Liver (tissue), 9 donors: ENCODE data around the gene ATG9A. TPM values are rescaled to one million over a fixed set of nuclear protein-coding genes. Genes with fewer than 3 reads are reported as not detected.

Source experiments
- DNase-seq: peaks from one replicate; pipeline ENCODE4 v3.0.0-alpha.2; 2017; ENCODE audit warnings: low spot score
- H3K27ac ChIP-seq, 2 donors: one replicate each; pipeline ENCODE4 v1.7.0; 2013; ENCODE audit warnings: inconsistent platforms in 2 of 2, low read length in 2 of 2, control low read depth in 1 of 2, low read depth in 1 of 2, mild to moderate bottlenecking in 1 of 2
- H3K27me3 ChIP-seq, 4 donors: one replicate each; pipeline versions ENCODE4 v1.6.1 to v1.7.0; 2013; ENCODE audit warnings: low read length in 3 of 4, inconsistent platforms in 1 of 4, mild to moderate bottlenecking in 1 of 4, moderate library complexity in 1 of 4; ENCODE audit not compliant: control insufficient read depth in 4 of 4, insufficient read depth in 4 of 4
- H3K36me3 ChIP-seq, 4 donors: one replicate each; pipeline versions ENCODE4 v1.6.1 to v1.7.0; 2013; ENCODE audit warnings: low read length in 3 of 4, mild to moderate bottlenecking in 3 of 4, low read depth in 1 of 4, moderate library complexity in 1 of 4; ENCODE audit not compliant: control insufficient read depth in 4 of 4, insufficient read depth in 3 of 4
- H3K4me1 ChIP-seq, 4 donors: one replicate each; pipeline versions ENCODE4 v1.6.1 to v1.7.0; 2013; ENCODE audit warnings: low read length in 3 of 4, mild to moderate bottlenecking in 3 of 4, moderate library complexity in 1 of 4; ENCODE audit not compliant: control insufficient read depth in 4 of 4, insufficient read depth in 4 of 4
- H3K4me3 ChIP-seq, 3 donors: one replicate each; pipeline versions ENCODE4 v1.6.1 to v1.7.0; 2013; ENCODE audit warnings: low read length in 3 of 3, control low read depth in 1 of 3, low read depth in 1 of 3, mild to moderate bottlenecking in 1 of 3
- H3K9ac ChIP-seq, 2 donors: one replicate each; pipeline ENCODE4 v1.7.0; 2013; ENCODE audit warnings: low read length in 2 of 2, mild to moderate bottlenecking in 2 of 2, moderate library complexity in 2 of 2, control low read depth in 1 of 2, low read depth in 1 of 2
- H3K9me3 ChIP-seq, 4 donors: one replicate each; pipeline versions ENCODE4 v1.6.1 to v1.7.0; 2013; ENCODE audit warnings: low read length in 3 of 4; ENCODE audit not compliant: control insufficient read depth in 4 of 4
- CTCF ChIP-seq: fragments of 150-350 bp; IDR thresholded peaks from 2 replicates; pipeline ENCODE4 v1.5.1; 2017; ENCODE audit warnings: improper control_type of control experiment, low read depth, low read length; ENCODE audit not compliant: missing input control
- EGR1 ChIP-seq, 2 donors: IDR thresholded peaks; 2 replicates each; pipeline ENCODE4 v1.6.1; 2016 to 2018; ENCODE audit warnings: antibody characterized with exemption in 2 of 2, low read depth in 2 of 2
- FOXA1 ChIP-seq: IDR thresholded peaks from 2 replicates; pipeline ENCODE4 v1.6.1; 2016; ENCODE audit warnings: antibody characterized with exemption
- HNF4A ChIP-seq, 2 donors: conservative IDR thresholded peaks; 2 replicates each; pipeline ENCODE4 v1.6.1; 2016; ENCODE audit warnings: antibody characterized with exemption in 2 of 2, mild to moderate bottlenecking in 2 of 2
- JUND ChIP-seq, 2 donors: IDR thresholded peaks; 2 replicates each; pipeline ENCODE4 v1.6.1; 2016; ENCODE audit warnings: antibody characterized with exemption in 2 of 2
- NR2F2 ChIP-seq: IDR thresholded peaks from 2 replicates; pipeline ENCODE4 v1.6.1; 2016; ENCODE audit warnings: antibody characterized with exemption
- RAD21 ChIP-seq, 2 donors: IDR thresholded peaks; 2 replicates each; pipeline ENCODE4 v1.6.1; 2016; ENCODE audit warnings: antibody characterized with exemption in 2 of 2, mild to moderate bottlenecking in 2 of 2
- RXRA ChIP-seq, 2 donors: IDR thresholded peaks; 2 replicates each; pipeline ENCODE4 v1.6.1; 2017 to 2018; ENCODE audit warnings: antibody characterized with exemption in 2 of 2, mild to moderate bottlenecking in 1 of 2
- SP1 ChIP-seq: IDR thresholded peaks from 2 replicates; pipeline ENCODE4 v1.6.1; 2018; ENCODE audit warnings: antibody characterized with exemption, mild to moderate bottlenecking
- TAF1 ChIP-seq: conservative IDR thresholded peaks from 2 replicates; pipeline ENCODE4 v1.6.1; 2016; ENCODE audit warnings: antibody characterized with exemption, mild to moderate bottlenecking
- WGBS: extraction: QIAGEN DNeasy Blood & Tissue Kit; methylation state at CpG from one replicate; pipeline ENCODE4 v1.1.7; 2013; 5-methylcytosine and 5-hydroxymethylcytosine counted together
- polyA plus RNA-seq, 2 donors: library from polyadenylated mRNA; stranded (reverse) in 1 of 2; unstranded in 1 of 2; fragments of 200-250 nt in 1 of 2; fragments of >200 nt in 1 of 2; fragmentation: Nextera tagmentation in 1 of 2; extraction: Ambion mirVana in 1 of 2; gene quantifications; one replicate each; pipeline versions ENCODE4 v1.2.1 to v1.2.3, GENCODE V29; 2013 to 2015
- total RNA-seq, 2 donors: library from RNA; depleted of rRNA; stranded (reverse); fragments of >200 nt; gene quantifications; one replicate each; pipeline ENCODE4 v1.2.3, GENCODE V29; 2014
- donor health status: healthy.
- donor health status: healthy.
- donor health status: healthy.
- donor health status: healthy.
- donor health status: healthy.

Gene ATG9A
- total and polyA plus RNA-seq, 4 donors: 24.3 to 68.1 (median 37.9) TPM

GRCh38 chr2:219172231-219173154, 56.9 kb downstream of the ATG9A start (continued):
- TF ChIP-seq EGR1 (IDR thresholded peaks at IDR 0.05; ENCODE audit: low read depth in 2 of 2) (no peak), JUND (IDR thresholded peaks at IDR 0.05) (no peak), SP1 (no peak)

- H3K36me3 ChIP-seq: peaks cover 0 to 30% (median 24%) of the 10 kb centered on the region in 4 donors
- no peak overlapping the region for H3K9ac ChIP-seq
- peaks cover 4 to 30% (median 21%) of the 10 kb centered on the region in 4 donors for H3K4me1 ChIP-seq
- no peaks in the 10 kb centered on the region for H3K27me3 ChIP-seq
- no peak overlapping the region for H3K4me3 ChIP-seq
- H3K9me3 ChIP-seq: no peaks in the 10 kb centered on the region
- peak overlapping the region in 1 of 2 donors; percentile 2 for H3K27ac ChIP-seq
- no peak for DNase-seq
- TF ChIP-seq CTCF: peak; percentile 63
- peak; percentile 9 for TF ChIP-seq FOXA1
- TF ChIP-seq RAD21 (IDR thresholded peaks at IDR 0.05): peak; percentile 69 to 76
- no peak for TF ChIP-seq HNF4A (conservative IDR thresholded peaks at IDR 0.05)
- 54% methylated on average over 6 of the region's 6 CpGs for WGBS
These were observed 58.2 kb downstream of the ATG9A start for GRCh38 chr2:219171231-219171651.

GRCh38 chr2:219169930-219170654, 59.3 kb downstream of the ATG9A start, which contains the start of gene SLC23A3:
Gene SLC23A3, minus strand, starts transcription at chr2:219170029. Its CDS starts 45 bp downstream, at chr2:219169984.
- Histone ChIP-seq H3K4me3 (no peak within 1 kb of the TSS), H3K36me3 (peaks cover 0 to 30% (median 24%) of the 10 kb centered on the region in 4 donors), H3K9ac (no peak within 1 kb of the TSS), H3K27ac (no peak within 1 kb of the TSS), H3K27me3 (no peaks in the 10 kb centered on the region), H3K9me3 (no peaks in the 10 kb centered on the region), H3K4me1 (peaks cover 4 to 21% (median 13%) of the 10 kb centered on the region in 4 donors)
- 67% methylated on average over 10 of the region's 10 CpGs for WGBS
- no peak for DNase-seq
- TF ChIP-seq TAF1: no peak
- peak; percentile 10 to 17 for TF ChIP-seq RXRA (IDR thresholded peaks at IDR 0.05)
- peak; percentile 33 to 48 for TF ChIP-seq HNF4A (conservative IDR thresholded peaks at IDR 0.05)
- no peak for TF ChIP-seq NR2F2
- no peak for TF ChIP-seq FOXA1

Other genes with a start within 250 kb of the ATG9A start
- not detected for gene FEV, start 244.5 kb downstream of the ATG9A start, total RNA-seq
- not detected for gene FEV, start 244.5 kb downstream of the ATG9A start, polyA plus RNA-seq
- not detected for gene CRYBA2, start 236.2 kb downstream of the ATG9A start, total RNA-seq
- not detected for gene CRYBA2, start 236.2 kb downstream of the ATG9A start, polyA plus RNA-seq
- not detected for gene CFAP65, start 188.1 kb downstream of the ATG9A start, total RNA-seq
- gene CFAP65, start 188.1 kb downstream of the ATG9A start, polyA plus RNA-seq: not detected
- gene IHH, start 168.7 kb downstream of the ATG9A start, total RNA-seq: 1 to 10 TPM in 1 of 2 donors, under 1 TPM in 1; 0.75 to 2.4 TPM
- gene IHH, start 168.7 kb downstream of the ATG9A start, polyA plus RNA-seq: under 1 TPM; 0.51 to 0.82 TPM
- gene NHEJ1, start 68.8 kb downstream of the ATG9A start, total RNA-seq: 10 to 100 TPM; 11.8 to 13.5 TPM
- 1 to 10 TPM; 6.1 to 8.0 TPM for gene NHEJ1, start 68.8 kb downstream of the ATG9A start, polyA plus RNA-seq
- gene SLC23A3, start 59.6 kb downstream of the ATG9A start, total RNA-seq: 1 to 10 TPM in 1 of 2 donors, under 1 TPM in 1; 0.23 to 2.4 TPM
- under 1 TPM; 0.38 to 0.94 TPM for gene SLC23A3, start 59.6 kb downstream of the ATG9A start, polyA plus RNA-seq
- 10 to 100 TPM; 16.5 to 39.8 TPM for gene CNPPD1, start 52.7 kb downstream of the ATG9A start, total RNA-seq
- gene CNPPD1, start 52.7 kb downstream of the ATG9A start, polyA plus RNA-seq: 10 to 100 TPM; 16.7 to 26.5 TPM
- 10 to 100 TPM; 34.1 to 41.2 TPM for gene RETREG2, start 51.4 kb downstream of the ATG9A start, total RNA-seq
- gene RETREG2, start 51.4 kb downstream of the ATG9A start, polyA plus RNA-seq: 10 to 100 TPM; 21.7 to 42.8 TPM
- 10 to 100 TPM; 19.6 to 29.8 TPM for gene ZFAND2B, start 22.9 kb downstream of the ATG9A start, total RNA-seq
- 10 to 100 TPM; 21.9 to 53.8 TPM for gene ZFAND2B, start 22.9 kb downstream of the ATG9A start, polyA plus RNA-seq
- 10 to 100 TPM; 27.5 to 96.1 TPM for gene ABCB6, start 10.7 kb downstream of the ATG9A start, total RNA-seq
- 10 to 100 TPM; 19.0 to 68.1 TPM for gene ABCB6, start 10.7 kb downstream of the ATG9A start, polyA plus RNA-seq
- 10 to 100 TPM; 15.5 to 30.6 TPM for gene ANKZF1, start 170 bp upstream of the ATG9A start, total RNA-seq
- gene ANKZF1, start 170 bp upstream of the ATG9A start, polyA plus RNA-seq: 10 to 100 TPM in 1 of 2 donors, 1 to 10 TPM in 1; 9.0 to 25.5 TPM
- 1 to 10 TPM; 2.8 to 5.2 TPM for gene GLB1L, start 15.8 kb upstream of the ATG9A start, total RNA-seq
- gene GLB1L, start 15.8 kb upstream of the ATG9A start, polyA plus RNA-seq: 1 to 10 TPM; 2.3 TPM
- 10 to 100 TPM; 14.8 to 44.3 TPM for gene STK16, start 15.8 kb upstream of the ATG9A start, total RNA-seq
- 10 to 100 TPM in 1 of 2 donors, 1 to 10 TPM in 1; 5.8 to 32.5 TPM for gene STK16, start 15.8 kb upstream of the ATG9A start, polyA plus RNA-seq
- under 1 TPM in 1 of 2 donors, not detected in 1; 0.08 TPM for gene TUBA4B, start 23.6 kb upstream of the ATG9A start, total RNA-seq
- gene TUBA4B, start 23.6 kb upstream of the ATG9A start, polyA plus RNA-seq: under 1 TPM; 0.19 to 0.20 TPM
- gene TUBA4A, start 24.3 kb upstream of the ATG9A start, total RNA-seq: 10 to 100 TPM; 16.2 to 25.5 TPM
- 10 to 100 TPM; 37.6 to 63.1 TPM for gene TUBA4A, start 24.3 kb upstream of the ATG9A start, polyA plus RNA-seq
- 10 to 100 TPM; 22.0 to 71.8 TPM for gene DNAJB2, start 49.7 kb upstream of the ATG9A start, total RNA-seq
- 10 to 100 TPM in 1 of 2 donors, 1 to 10 TPM in 1; 7.4 to 32.0 TPM for gene DNAJB2, start 49.7 kb upstream of the ATG9A start, polyA plus RNA-seq
- 1 to 10 TPM in 1 of 2 donors, not detected in 1; 2.2 TPM for gene PTPRN, start 79.8 kb upstream of the ATG9A start, total RNA-seq
- gene PTPRN, start 79.8 kb upstream of the ATG9A start, polyA plus RNA-seq: not detected
- gene RESP18, start 103.1 kb upstream of the ATG9A start, total RNA-seq: not detected
- not detected for gene RESP18, start 103.1 kb upstream of the ATG9A start, polyA plus RNA-seq
- gene DNPEP, start 158.3 kb upstream of the ATG9A start, total RNA-seq: 10 to 100 TPM; 25.8 to 58.4 TPM
- gene DNPEP, start 158.3 kb upstream of the ATG9A start, polyA plus RNA-seq: 10 to 100 TPM; 41.0 to 50.5 TPM
- 10 to 100 TPM in 1 of 2 donors, under 1 TPM in 1; 0.23 to 50.0 TPM for gene DES, start 188.7 kb upstream of the ATG9A start, total RNA-seq
- 1 to 10 TPM in 1 of 2 donors, under 1 TPM in 1; 0.15 to 6.2 TPM for gene DES, start 188.7 kb upstream of the ATG9A start, polyA plus RNA-seq
- gene SPEG, start 205.2 kb upstream of the ATG9A start, total RNA-seq: under 1 TPM; 0.51 to 0.75 TPM
- gene SPEG, start 205.2 kb upstream of the ATG9A start, polyA plus RNA-seq: under 1 TPM; 0.57 to 0.96 TPM